Small intestine (tissue), 7 donors: ENCODE measurements around the gene AKNAD1. TPM values are rescaled to one million over a fixed set of nuclear protein-coding genes. Genes with fewer than 3 reads are reported as not detected.
A peak's percentile ranks its signal among the peaks of the same experiment; 100 is the strongest.

ENCODE experiments used
- DNase-seq, 2 donors: peaks; one replicate each; pipeline versions ENCODE4 v3.0.0 to v3.0.0-alpha.2; 2013
- FAIRE-seq: peaks from 2 replicates; lab custom pipeline; 2012; peaks lifted over from hg19 to GRCh38; lab: Jason Lieb, UNC
- H3K27ac ChIP-seq, 3 donors: one replicate each; pipeline ENCODE4 v1.5.1; 2013; ENCODE audit warnings: low read length in 2 of 3, mild to moderate bottlenecking in 2 of 3, control low read depth in 1 of 3, inconsistent platforms in 1 of 3, low read depth in 1 of 3, moderate library complexity in 1 of 3
- H3K27me3 ChIP-seq, 3 donors: one replicate each; pipeline ENCODE4 v1.6.1; 2013; ENCODE audit warnings: low read length in 3 of 3, inconsistent platforms in 1 of 3; ENCODE audit not compliant: control insufficient read depth in 3 of 3, insufficient read depth in 3 of 3
- H3K36me3 ChIP-seq, 3 donors: one replicate each; pipeline ENCODE4 v1.6.1; 2013; ENCODE audit warnings: low read length in 3 of 3, inconsistent platforms in 1 of 3, low read depth in 1 of 3, mild to moderate bottlenecking in 1 of 3, moderate library complexity in 1 of 3; ENCODE audit not compliant: control insufficient read depth in 3 of 3, insufficient read depth in 2 of 3
- H3K4me1 ChIP-seq, 3 donors: one replicate each; pipeline ENCODE4 v1.6.1; 2013; ENCODE audit warnings: low read length in 2 of 3, inconsistent platforms in 1 of 3, low read depth in 1 of 3, mild to moderate bottlenecking in 1 of 3, moderate library complexity in 1 of 3; ENCODE audit not compliant: control insufficient read depth in 3 of 3, insufficient read depth in 2 of 3
- H3K4me3 ChIP-seq, 3 donors: one replicate each; pipeline ENCODE4 v1.5.1; 2013; ENCODE audit warnings: low read length in 3 of 3, control low read depth in 1 of 3, inconsistent platforms in 1 of 3, low read depth in 1 of 3, mild to moderate bottlenecking in 1 of 3, moderate library complexity in 1 of 3
- H3K9me3 ChIP-seq, 2 donors: one replicate each; pipeline ENCODE4 v1.6.1; 2013; ENCODE audit warnings: low read depth in 1 of 2, low read length in 1 of 2; ENCODE audit not compliant: control insufficient read depth in 2 of 2, insufficient read depth in 1 of 2
- WGBS, 3 donors: extraction: QIAGEN DNeasy Blood & Tissue Kit; methylation state at CpG; one replicate each; pipeline ENCODE4 v1.1.7; 2013; 5-methylcytosine and 5-hydroxymethylcytosine counted together
- polyA plus RNA-seq, 4 donors: library from polyadenylated mRNA; stranded (reverse) in 3 of 4; unstranded in 1 of 4; fragments of 200-250 nt in 3 of 4; fragments of 120-200 nt in 1 of 4; gene quantifications; one replicate each; pipeline versions ENCODE4 v1.2.1 to v1.2.3, GENCODE V29; 2013
- donor health status: healthy with polysubstance abuse.
- donor health status: control.
- donor health status: control.
- donor health status: Bipolar disorder and iron deficiency.
- donor health status: healthy.

Gene AKNAD1
- polyA plus RNA-seq, 4 donors: 0.03 to 0.22 TPM; not detected in 2

- Histone ChIP-seq H3K9me3 (no peaks in the 10 kb centered on the region), H3K4me1 (peaks cover 0 to 6% (median 3%) of the 10 kb centered on the region in 3 donors), H3K27ac (peak overlapping the region in 2 of 3 donors; percentile 42 to 94), H3K36me3 (peaks cover 0 to under 1% (median 0%) of the 10 kb centered on the region in 3 donors), H3K27me3 (no peaks in the 10 kb centered on the region), H3K4me3 (no peak overlapping the region)
- WGBS, 3 donors: 23 to 30% (median 27%) methylated on average over 12 of the region's 12 CpGs
- DNase-seq (peak; percentile 59 to 79), FAIRE-seq (no peak)
Observed at GRCh38 chr1:108816049-108816893, 40.6 kb downstream of the AKNAD1 start.

- H3K9me3 ChIP-seq: no peaks in the 10 kb centered on the region
- FAIRE-seq (no peak), DNase-seq (no peak)
- H3K36me3 ChIP-seq: peaks cover 0 to 2% (median 0%) of the 10 kb centered on the region in 3 donors
- no peak overlapping the region for H3K4me3 ChIP-seq
- no peaks in the 10 kb centered on the region for H3K27me3 ChIP-seq
- peak overlapping the region in 2 of 3 donors; percentile 42 to 69 for H3K27ac ChIP-seq
- H3K4me1 ChIP-seq: peaks cover 0 to 6% (median 3%) of the 10 kb centered on the region in 3 donors
Observed at GRCh38 chr1:108815566-108815965, 41.3 kb downstream of the AKNAD1 start.

- H3K27ac ChIP-seq: peak overlapping the region in 1 of 3 donors; percentile 66
- WGBS, 3 donors: 64 to 89% (median 82%) methylated on average over 4 of the region's 4 CpGs
- FAIRE-seq: no peak
Observed at GRCh38 chr1:108814343-108815125, 42.4 kb downstream of the AKNAD1 start.

DNA sequence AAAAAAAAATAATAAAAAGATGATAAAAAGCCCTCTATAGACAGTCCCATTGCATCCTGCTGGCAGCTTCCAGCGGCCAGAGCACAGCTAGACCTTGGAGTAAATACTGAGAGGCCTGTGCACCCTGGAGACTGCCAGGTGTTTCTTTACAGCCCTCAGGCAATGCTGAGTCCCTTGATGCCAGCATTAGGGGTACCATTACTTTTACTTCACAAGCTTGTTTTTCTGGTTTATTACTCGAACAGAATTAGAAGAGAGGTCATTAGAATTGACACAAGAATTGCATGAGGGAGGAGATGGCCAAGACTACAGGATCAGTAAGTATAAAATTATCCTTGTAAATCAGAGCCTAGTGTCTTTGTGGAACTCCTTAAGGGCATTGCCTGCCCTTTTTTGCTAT is 43.6 kb downstream of the AKNAD1 start:
- peaks cover 0 to 6% (median 3%) of the 10 kb centered on the region in 3 donors for H3K4me1 ChIP-seq
- H3K27ac ChIP-seq: no peak overlapping the region
- H3K4me3 ChIP-seq: no peak overlapping the region
- WGBS, 3 donors: 75 to 89% (median 88%) methylated on average over 2 of the region's 2 CpGs
- H3K36me3 ChIP-seq: peaks cover 0 to 2% (median 1%) of the 10 kb centered on the region in 3 donors
- no peaks in the 10 kb centered on the region for H3K27me3 ChIP-seq
- H3K9me3 ChIP-seq: no peaks in the 10 kb centered on the region
- DNase-seq: no peak
- no peak for FAIRE-seq

More at GRCh38 chr1:108814343-108815125, 42.4 kb downstream of the AKNAD1 start:
- peak in 1 of 2 donors; percentile 6 for DNase-seq
- no peak overlapping the region for H3K4me3 ChIP-seq
- H3K4me1 ChIP-seq: peaks cover 0 to 6% (median 3%) of the 10 kb centered on the region in 3 donors
- no peaks in the 10 kb centered on the region for H3K9me3 ChIP-seq
- H3K36me3 ChIP-seq: peaks cover 0 to 2% (median 1%) of the 10 kb centered on the region in 3 donors
- H3K27me3 ChIP-seq: no peaks in the 10 kb centered on the region

DNA sequence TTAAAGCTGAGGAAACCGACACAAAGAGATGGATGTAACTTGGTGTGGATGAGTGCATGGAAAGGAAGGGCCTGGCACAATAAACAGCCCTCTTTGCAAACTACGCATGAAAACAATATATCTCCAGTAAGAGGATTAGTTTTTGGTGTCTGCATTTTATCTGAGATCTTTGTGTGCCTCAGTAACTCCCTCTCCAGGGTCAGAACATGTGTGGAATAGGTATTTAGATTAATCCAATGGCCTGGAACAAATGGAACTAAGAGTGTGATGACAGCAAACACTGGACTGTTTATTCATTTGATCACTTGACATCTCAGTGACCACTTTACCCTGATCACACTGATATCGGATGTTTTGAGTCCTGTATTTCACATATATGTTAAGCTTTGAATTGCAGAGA is 45.3 kb downstream of the AKNAD1 start:
- Histone ChIP-seq H3K4me3 (no peak overlapping the region), H3K9me3 (no peaks in the 10 kb centered on the region), H3K36me3 (peaks cover 0 to 9% (median 1%) of the 10 kb centered on the region in 3 donors), H3K27ac (no peak overlapping the region), H3K27me3 (no peaks in the 10 kb centered on the region), H3K4me1 (peaks cover 0 to 3% (median under 1%) of the 10 kb centered on the region in 3 donors)
- WGBS, 3 donors: 90 to 98% (median 95%) methylated on average over 3 of the region's 3 CpGs
- FAIRE-seq: no peak
- no peak for DNase-seq

- Histone ChIP-seq H3K27ac (no peak overlapping the region), H3K9me3 (no peaks in the 10 kb centered on the region), H3K36me3 (peaks cover 1 to 19% (median 3%) of the 10 kb centered on the region in 3 donors), H3K27me3 (no peaks in the 10 kb centered on the region), H3K4me3 (no peak overlapping the region), H3K4me1 (no peaks in the 10 kb centered on the region)
- 90 to 94% (median 92%) methylated on average over 4 of the region's 4 CpGs for WGBS, 3 donors
- no peak for FAIRE-seq
- no peak for DNase-seq
Observed at GRCh38 chr1:108808438-108808837, 48.5 kb downstream of the AKNAD1 start.

- FAIRE-seq (no peak), DNase-seq (no peak)
- 95 to 96% (median 96%) methylated on average over 11 of the region's 11 CpGs for WGBS, 3 donors
- Histone ChIP-seq H3K9me3 (no peaks in the 10 kb centered on the region), H3K36me3 (peaks cover 6 to 26% (median 7%) of the 10 kb centered on the region in 3 donors), H3K27me3 (no peaks in the 10 kb centered on the region), H3K4me1 (no peaks in the 10 kb centered on the region), H3K4me3 (no peak overlapping the region), H3K27ac (no peak overlapping the region)
Observed at GRCh38 chr1:108803548-108803947, 53.3 kb downstream of the AKNAD1 start.

- no peaks in the 10 kb centered on the region for H3K9me3 ChIP-seq
- H3K27me3 ChIP-seq: no peaks in the 10 kb centered on the region
- peaks cover 10 to 29% (median 12%) of the 10 kb centered on the region in 3 donors for H3K36me3 ChIP-seq
- H3K4me1 ChIP-seq: no peaks in the 10 kb centered on the region
- no peak overlapping the region for H3K4me3 ChIP-seq
- no peak for FAIRE-seq
- no peak for DNase-seq
- H3K27ac ChIP-seq: no peak overlapping the region
Observed at GRCh38 chr1:108801101-108801500, 55.8 kb downstream of the AKNAD1 start.
